GM18519 (cell line): ENCODE results near the gene TMEM82.
"Not testable (repeated sequence)": the region's sequence is repeated elsewhere in the genome, so short reads cannot be mapped to it uniquely, and the experiment has no call there.

Experiments used
- ATAC-seq: cut with Tn5 transposase; IDR thresholded peaks from one replicate; pipeline ENCODE4 v1.9.1; 2021; ENCODE audit warnings: mild to moderate bottlenecking, moderate library complexity; ENCODE audit not compliant: unreplicated experiment, low FRiP score

Gene TMEM82

GRCh38 chr1:15742339-15742801, at the start of gene TMEM82:
TMEM82 (plus strand) TSS chr1:15742499; CDS start chr1:15742560, 61 bp downstream.
- no peak for ATAC-seq

GRCh38 chr1:15693371-15693770, 48.9 kb upstream of the TMEM82 start:
- ATAC-seq = no peak

- peak; percentile 73 for ATAC-seq
These were observed 45.3 kb upstream of the TMEM82 start for GRCh38 chr1:15696956-15697521.

- no peak for ATAC-seq
These were observed 44.1 kb upstream of the TMEM82 start for GRCh38 chr1:15698201-15698600.

- not testable (repeated sequence) for ATAC-seq
These were observed 43.0 kb upstream of the TMEM82 start for GRCh38 chr1:15699321-15699720.

DNA sequence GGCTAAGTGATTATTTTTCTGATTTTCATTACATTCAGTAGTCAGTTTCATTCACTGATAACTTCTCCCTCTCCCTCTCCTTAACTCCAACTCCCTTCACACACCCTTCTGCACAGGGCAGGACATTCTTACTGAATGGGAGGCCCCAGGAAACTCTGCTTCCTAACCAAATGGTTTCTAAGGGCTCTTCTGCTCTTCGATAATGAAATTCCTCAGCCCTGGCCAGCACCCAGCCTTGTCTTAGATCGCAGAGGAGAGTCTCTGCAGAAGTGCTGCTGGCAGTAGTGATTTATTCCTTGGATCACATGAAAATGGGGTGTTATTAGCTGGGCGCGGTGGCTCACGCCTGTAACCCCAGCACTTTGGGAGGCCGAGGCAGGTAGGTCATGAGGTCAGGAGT, 41.8 kb upstream of the TMEM82 start:
- no peak for ATAC-seq

GRCh38 chr1:15701784-15702183, 40.5 kb upstream of the TMEM82 start:
- ATAC-seq = no peak

DNA sequence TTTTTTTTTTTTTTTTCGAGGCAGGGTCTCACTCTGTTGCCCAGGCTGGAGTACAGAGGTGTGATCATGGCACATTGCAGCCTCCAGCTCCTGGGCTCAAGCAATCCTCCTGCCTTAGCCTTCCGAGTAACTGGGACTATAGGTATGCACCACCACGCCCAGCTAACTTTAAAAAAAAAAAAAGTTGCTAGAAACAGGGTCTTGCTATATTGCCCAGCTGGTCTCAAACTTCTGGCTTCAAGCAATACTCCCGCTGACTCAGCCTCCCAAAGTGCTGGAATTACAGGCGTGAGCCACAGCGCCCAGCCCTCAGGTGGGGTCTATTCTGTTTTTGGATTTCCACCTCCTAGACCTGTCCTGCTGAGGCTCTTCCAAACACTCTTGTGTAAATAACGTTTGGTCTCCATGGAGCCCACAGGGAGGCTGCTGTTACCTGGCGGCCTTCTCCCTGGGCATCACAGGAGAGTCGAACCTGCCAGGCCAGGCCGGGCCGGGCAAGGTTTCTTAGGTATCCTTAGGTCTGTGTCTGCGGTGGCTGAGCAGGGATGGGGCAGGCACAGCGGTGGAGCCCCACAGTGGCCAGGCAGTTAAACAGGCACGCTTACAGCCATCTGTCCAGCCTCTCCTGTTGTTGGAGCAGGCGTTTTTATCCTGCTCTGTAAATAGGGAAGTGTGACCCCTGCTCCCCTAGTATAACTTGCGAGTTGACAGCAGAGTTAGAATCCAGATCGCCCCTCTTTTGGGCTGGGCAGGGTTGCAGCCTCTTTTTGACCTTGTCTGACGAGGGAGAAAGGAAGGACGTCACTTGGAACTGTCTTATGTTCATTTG, 39.4 kb upstream of the TMEM82 start:
- no peak for ATAC-seq

DNA sequence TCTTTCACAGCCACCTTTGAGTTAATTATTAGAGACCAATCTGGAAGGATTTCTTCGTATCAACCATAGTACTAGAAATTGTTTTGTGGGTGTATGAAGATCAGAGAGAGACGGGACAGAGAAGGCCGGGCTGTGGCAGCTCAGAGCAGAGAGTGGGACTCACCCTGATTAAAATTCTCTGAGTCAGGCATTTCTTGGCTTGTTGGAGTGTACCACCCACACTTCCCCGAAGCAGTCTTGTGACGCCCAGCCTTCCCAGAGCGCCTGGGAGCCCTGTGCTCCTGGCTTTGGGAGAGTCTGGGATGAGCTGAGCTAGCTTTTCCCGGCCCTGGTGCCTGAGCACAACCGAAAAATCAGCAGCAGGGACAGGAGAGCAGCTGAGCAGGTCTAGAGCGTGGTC, 38.7 kb upstream of the TMEM82 start:
- no peak for ATAC-seq

DNA sequence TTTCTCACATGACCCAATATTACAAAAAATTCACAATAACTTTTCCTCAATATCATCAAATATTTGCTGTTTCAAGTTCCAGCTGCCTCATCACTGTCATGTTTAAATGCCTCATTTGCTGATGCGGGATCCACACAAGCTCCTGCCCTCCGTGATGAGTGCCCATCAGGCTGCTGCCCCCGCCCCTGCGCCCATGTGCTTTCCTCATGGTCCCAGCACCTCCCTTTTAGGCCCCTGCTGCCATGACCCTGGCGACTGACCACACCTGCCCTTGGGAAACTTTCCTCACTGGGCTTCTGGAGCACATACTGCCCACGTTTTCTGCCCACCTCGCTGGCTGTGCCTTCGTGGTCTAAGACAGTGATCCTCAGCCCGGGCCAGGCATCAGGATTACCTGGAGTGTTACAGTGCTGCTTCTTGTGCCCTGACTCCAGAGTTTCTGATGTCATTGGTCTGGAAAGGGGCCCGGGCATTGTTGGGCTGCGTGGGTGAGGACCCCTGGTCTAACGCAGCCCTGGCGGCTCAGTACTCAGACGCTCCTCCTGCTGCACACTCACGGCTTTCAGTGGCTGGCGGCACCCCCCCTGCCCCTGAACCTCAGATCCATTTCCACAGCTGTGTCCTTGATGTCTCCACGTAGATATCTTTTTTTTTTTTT, 37.6 kb upstream of the TMEM82 start:
- ATAC-seq = no peak

GRCh38 chr1:15705184-15705566, 37.1 kb upstream of the TMEM82 start:
- no peak for ATAC-seq

GRCh38 chr1:15706751-15707150, 35.5 kb upstream of the TMEM82 start:
- ATAC-seq = no peak

GRCh38 chr1:15707239-15707925, 34.9 kb upstream of the TMEM82 start:
- ATAC-seq = no peak

DNA sequence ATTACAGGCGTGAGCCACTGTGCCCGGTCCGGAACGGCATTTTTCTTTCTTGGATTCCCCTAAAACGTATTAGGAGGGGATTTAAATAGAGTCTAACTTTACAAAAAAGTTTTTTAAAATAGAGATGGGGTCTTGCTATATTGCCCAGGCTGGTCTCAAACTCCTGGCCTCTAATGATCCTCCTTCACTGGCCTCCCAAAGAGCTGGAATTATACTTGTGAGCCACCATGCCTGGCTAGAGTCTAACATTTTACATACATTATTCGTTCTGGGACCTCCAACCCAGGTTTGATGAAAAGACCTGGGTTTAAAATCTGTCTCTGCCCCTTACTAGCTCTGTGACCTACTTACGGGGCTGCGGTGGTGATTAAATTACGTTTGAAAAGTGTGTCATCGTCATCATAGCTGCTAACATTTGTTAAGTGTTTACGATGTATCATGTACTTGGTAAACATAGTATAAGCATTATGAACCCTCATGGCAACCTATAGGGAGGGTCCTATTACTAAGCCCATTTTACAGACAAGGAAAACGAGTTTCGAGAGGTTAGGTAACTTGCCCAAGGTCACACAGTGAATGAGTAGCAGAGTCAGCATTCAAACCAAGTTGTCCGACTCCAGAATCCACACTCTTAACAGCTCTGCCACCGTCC, 33.7 kb upstream of the TMEM82 start:
- no peak for ATAC-seq

DNA sequence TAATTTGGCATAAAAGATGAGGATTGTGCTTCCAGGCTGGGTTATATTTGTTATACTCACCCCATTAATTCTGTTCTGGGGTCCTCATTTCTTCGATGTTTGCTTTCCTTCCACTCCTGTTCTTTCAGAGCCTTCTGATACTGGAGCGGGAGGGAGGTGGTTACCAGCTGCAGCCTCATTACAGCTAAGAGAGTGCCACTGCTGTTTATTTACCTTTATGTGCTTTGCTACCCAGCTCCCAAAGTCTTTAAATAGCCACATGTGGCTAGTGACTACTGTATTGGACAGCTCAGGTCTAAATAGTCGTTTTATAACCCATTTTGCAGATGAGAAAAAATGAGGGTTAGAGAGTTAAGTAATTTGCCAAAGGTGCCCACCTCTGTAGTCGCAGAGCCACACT, 33.1 kb upstream of the TMEM82 start:
- ATAC-seq = no peak

GRCh38 chr1:15712168-15712567, 30.1 kb upstream of the TMEM82 start:
- ATAC-seq = no peak

GRCh38 chr1:15714406-15715136, 27.7 kb upstream of the TMEM82 start:
- no peak for ATAC-seq

DNA sequence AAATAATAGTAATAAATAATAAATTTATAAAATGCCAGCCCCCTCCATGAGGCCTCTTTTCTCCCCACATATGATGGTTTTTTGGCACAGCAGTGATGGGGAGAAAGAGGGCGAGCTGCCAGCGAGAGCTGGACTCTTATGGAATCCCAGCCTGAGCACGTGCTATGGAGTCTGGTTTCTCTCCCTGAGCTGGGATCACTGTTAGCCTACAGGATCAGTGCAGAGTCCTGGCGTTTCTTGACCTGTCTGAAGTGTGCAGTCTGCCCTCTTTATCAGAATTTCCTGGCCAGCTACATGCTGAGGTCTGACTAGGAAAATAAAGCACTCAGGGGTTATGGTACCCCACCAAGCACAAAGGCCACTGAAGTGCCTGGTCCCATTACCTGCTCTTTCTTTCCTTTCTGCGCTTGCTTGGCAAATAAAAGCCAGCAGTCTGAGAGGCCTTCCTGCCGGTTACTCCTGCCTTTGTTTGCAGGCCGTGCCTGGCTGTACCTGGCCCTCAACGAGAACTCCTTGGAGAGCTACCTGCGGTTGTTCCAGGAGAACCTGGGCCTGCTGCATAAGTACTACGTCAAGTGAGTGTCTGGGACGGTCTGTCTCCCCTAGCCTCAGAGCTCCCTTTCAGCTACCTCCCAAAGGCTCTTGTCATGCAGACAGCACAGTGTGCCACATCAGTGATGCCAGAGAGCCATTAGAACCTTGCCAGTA, 24.7 kb upstream of the TMEM82 start:
- ATAC-seq = no peak

GRCh38 chr1:15718199-15718601, 24.1 kb upstream of the TMEM82 start:
- no peak for ATAC-seq
